HepG2 (cell line): Measurements from ENCODE around the gene KCNH1. TPM values are rescaled to one million over a fixed set of nuclear protein-coding genes. Genes with fewer than 3 reads are reported as not detected.

ENCODE experiments used
- ATF6 ChIP-seq: sonication (generic); formaldehyde crosslinking; conservative IDR thresholded peaks from 2 replicates; pipeline ENCODE4 v1.4.0; 2020; ENCODE audit warnings: missing genetic modification reagents
- CREB3 ChIP-seq: sonication (generic); formaldehyde crosslinking; IDR thresholded peaks from 2 replicates; pipeline ENCODE4 v1.5.0; 2020; ENCODE audit warnings: missing genetic modification reagents
- GPN1 ChIP-seq: sonication (generic); formaldehyde crosslinking; IDR thresholded peaks from 2 replicates; pipeline ENCODE4 v1.5.1; 2020; ENCODE audit warnings: missing genetic modification reagents, borderline replicate concordance
- JUND ChIP-seq: sonication (generic); formaldehyde crosslinking; IDR thresholded peaks from 2 replicates; pipeline ENCODE4 v1.8.0; 2022; ENCODE audit warnings: mild to moderate bottlenecking, missing genetic modification reagents
- PAXIP1 ChIP-seq: sonication (generic); formaldehyde crosslinking; conservative IDR thresholded peaks from 2 replicates; pipeline ENCODE4 v1.4.0; 2020; ENCODE audit warnings: mild to moderate bottlenecking, missing genetic modification reagents, moderate library complexity
- PITX1 ChIP-seq: sonication (generic); formaldehyde crosslinking; IDR thresholded peaks from 2 replicates; pipeline ENCODE4 v1.5.1; 2020; ENCODE audit warnings: mild to moderate bottlenecking, missing genetic modification reagents
- RFX1 ChIP-seq: fragments of 450-650 bp; IDR thresholded peaks from 2 replicates; pipeline ENCODE4 v1.6.1; 2017
- SCMH1 ChIP-seq: sonication (generic); formaldehyde crosslinking; IDR thresholded peaks from 2 replicates; pipeline ENCODE4 v1.9.0; 2021; ENCODE audit warnings: missing genetic modification reagents, mild to moderate bottlenecking, borderline replicate concordance
- ZBTB20 ChIP-seq: sonication (generic); formaldehyde crosslinking; IDR thresholded peaks from 2 replicates; pipeline ENCODE4 v1.8.1; 2023; ENCODE audit warnings: missing genetic modification reagents, low read depth, mild to moderate bottlenecking, borderline replicate concordance
- ZFP37 ChIP-seq: sonication (generic); formaldehyde crosslinking; IDR thresholded peaks from 2 replicates; pipeline ENCODE4 v1.4.0; 2020; ENCODE audit warnings: missing genetic modification reagents, borderline replicate concordance
- ZNF33B ChIP-seq: sonication (generic); formaldehyde crosslinking; IDR thresholded peaks from 2 replicates; pipeline ENCODE4 v1.5.1; 2020; ENCODE audit warnings: mild to moderate bottlenecking, missing genetic modification reagents
- ZNF407 ChIP-seq: sonication (generic); formaldehyde crosslinking; IDR thresholded peaks from one replicate; pipeline ENCODE4 v1.5.1; 2020; ENCODE audit warnings: mild to moderate bottlenecking, missing genetic modification reagents; ENCODE audit errors: not compliant biosample characterization
- ZNF75D ChIP-seq: sonication (generic); formaldehyde crosslinking; IDR thresholded peaks from 2 replicates; pipeline ENCODE4 v1.8.1; 2023; ENCODE audit warnings: missing genetic modification reagents, mild to moderate bottlenecking, borderline replicate concordance
- ZNF83 ChIP-seq: sonication (generic); formaldehyde crosslinking; IDR thresholded peaks from 2 replicates; pipeline ENCODE4 v1.4.0; 2020; ENCODE audit warnings: missing genetic modification reagents, mild to moderate bottlenecking, borderline replicate concordance
- polyA plus RNA-seq, 8 experiments: library from polyadenylated mRNA; depleted of rRNA in 3 of 8; stranded (reverse) in 7 of 8; unstranded in 1 of 8; fragments of >200 nt; fragmentation: Illumina TruSeq in 4 of 8; extraction: Trizol in 4 of 8; gene quantifications; 2 replicates each; pipeline versions ENCODE4 v1.2.1 to v1.2.3, GENCODE V29; 2011 to 2016; ENCODE audit warnings: low read depth in 4 of 8, missing spikeins in 1 of 8, mixed read lengths in 1 of 8; ENCODE audit not compliant: insufficient read depth in 1 of 8
- total RNA-seq, 5 experiments: library from RNA; depleted of rRNA; stranded (reverse); fragments of >200 nt; fragmentation: Illumina TruSeq; extraction: Trizol; gene quantifications; 2 replicates each; pipeline ENCODE4 v1.2.3, GENCODE V29; 2016; ENCODE audit warnings: low read depth in 1 of 5

The KCNH1 gene
- total and polyA plus RNA-seq, 2 of the 13 experiments (the other 11 are each of a cell fraction or from before 2014, with no cell fraction given): not detected

- TF ChIP-seq PAXIP1 (CRISPR knock-in tag) (no peak), ATF6 (CRISPR knock-in tag) (no peak), RFX1 (no peak), ZNF83 (CRISPR knock-in tag) (no peak), GPN1 (no peak), JUND (CRISPR knock-in tag) (no peak), ZNF407 (CRISPR knock-in tag) (no peak), ZNF75D (no peak), ZBTB20 (CRISPR knock-in tag) (no peak), CREB3 (no peak), ZNF33B (CRISPR knock-in tag) (no peak), SCMH1 (CRISPR knock-in tag) (no peak), PITX1 (no peak), ZFP37 (no peak)
These were observed at the start of gene KCNH1 (continued) for GRCh38 chr1:211133836-211134669.
